GM18526 (cell line): ENCODE measurements around the gene RND1.

Experiments used
- POLR2A ChIP-seq: IDR thresholded peaks from 3 replicates; pipeline ENCODE4 v1.6.1; 2011; ENCODE audit not compliant: insufficient read length; ENCODE audit errors: extremely low read depth

RND1 gene

DNA sequence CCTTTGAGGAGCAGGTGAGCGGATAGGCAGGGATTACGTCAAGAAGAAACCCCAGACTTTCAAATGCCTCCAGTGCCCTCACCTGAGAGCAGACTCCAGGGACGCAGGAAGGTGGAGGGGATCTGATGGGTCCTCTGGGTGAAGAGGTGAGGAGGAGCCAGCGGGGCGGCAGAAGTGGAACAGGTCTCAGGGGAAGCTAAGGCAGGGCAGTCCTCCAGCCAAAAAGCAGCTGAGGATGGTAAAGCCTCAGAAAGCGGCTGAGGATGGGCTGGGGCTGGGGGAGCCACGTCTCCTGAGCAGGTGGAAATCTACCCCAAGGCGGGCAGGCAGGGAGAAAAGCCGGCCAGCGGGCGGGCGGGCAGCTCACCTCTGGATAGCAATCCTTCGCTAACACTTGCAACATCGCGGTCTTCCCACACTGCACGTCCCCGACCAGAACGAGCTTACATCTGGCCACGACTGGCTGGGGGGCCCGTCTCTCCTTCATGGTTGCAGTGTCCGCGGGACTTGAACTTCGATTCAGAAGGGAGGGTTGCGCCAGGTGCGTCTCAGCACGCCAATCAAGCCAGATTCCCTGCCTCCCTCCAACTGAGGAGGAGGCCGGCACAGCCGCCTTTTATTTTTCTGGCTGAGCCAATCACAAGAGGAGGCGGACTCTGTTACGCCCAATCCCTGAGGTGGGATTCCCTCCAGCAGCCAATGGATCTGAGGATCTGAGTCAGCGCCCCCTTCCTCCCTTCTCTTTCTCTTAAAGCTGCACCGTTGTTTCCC, at the start of gene RND1:
Gene RND1 (minus strand): TSS at position 590 of the 771 bp plus-strand sequence. CDS start 103 bp downstream, at position 487.
- peak; percentile 99 for TF ChIP-seq POLR2A

DNA sequence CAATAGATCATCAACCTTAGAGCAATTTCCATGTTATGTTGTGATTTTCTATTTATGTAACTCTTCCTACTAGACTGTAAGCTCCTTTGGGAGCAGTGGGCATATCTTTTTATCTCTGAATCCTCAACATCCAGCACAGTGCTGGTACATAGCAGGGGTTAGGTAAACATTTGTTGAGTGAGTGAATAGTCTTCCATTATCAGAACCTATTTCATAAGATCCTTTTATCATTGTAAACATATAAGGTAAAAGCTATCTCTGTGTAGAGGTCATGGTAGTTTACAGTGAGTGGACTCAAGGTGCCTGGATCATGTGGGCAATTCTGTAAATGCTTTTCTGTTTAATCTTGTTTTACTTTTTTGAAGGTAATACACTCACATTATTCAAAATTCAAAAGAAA, 44.5 kb upstream of the RND1 start:
- no peak for TF ChIP-seq POLR2A

DNA sequence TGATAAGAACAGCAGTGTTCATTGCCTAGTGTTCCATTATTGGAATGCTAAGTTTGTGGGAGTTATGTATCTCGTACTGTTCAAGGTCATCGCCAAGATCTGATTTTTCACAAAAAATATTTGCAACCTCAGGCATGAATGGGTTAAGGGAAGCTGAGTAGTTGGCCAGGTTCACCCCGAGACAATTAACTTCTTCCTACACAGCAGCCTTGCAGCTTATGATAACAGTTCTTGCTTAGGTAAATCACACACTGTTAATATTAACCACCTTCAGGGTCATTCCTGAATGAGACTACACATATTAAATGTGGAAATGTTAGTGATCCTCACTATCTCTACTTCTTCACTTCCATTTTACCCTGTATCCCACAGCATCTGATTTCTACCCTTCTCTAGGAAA, 41.6 kb upstream of the RND1 start:
- TF ChIP-seq POLR2A = no peak

DNA sequence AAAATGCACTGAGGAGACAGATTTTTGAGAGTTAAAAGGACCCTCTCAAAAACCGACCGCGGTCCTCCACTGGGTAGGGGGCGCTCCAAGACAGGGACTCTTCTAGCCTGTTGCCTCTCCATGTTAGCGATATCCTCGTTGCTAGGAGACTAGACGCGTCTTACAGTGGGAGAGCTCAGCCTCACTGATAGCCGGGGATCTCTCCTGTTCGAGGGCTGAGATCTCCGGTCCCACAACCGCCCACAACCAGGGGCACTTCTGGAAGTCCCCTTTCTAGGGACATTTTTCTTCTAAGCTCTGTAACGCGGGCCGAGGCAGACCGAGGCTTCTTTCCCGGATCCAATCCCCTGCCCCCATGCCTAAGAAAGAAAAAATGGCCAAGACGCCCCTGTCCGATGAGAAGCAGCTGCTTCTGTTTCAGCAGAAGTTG, 38.3 kb upstream of the RND1 start:
- no peak for TF ChIP-seq POLR2A

DNA sequence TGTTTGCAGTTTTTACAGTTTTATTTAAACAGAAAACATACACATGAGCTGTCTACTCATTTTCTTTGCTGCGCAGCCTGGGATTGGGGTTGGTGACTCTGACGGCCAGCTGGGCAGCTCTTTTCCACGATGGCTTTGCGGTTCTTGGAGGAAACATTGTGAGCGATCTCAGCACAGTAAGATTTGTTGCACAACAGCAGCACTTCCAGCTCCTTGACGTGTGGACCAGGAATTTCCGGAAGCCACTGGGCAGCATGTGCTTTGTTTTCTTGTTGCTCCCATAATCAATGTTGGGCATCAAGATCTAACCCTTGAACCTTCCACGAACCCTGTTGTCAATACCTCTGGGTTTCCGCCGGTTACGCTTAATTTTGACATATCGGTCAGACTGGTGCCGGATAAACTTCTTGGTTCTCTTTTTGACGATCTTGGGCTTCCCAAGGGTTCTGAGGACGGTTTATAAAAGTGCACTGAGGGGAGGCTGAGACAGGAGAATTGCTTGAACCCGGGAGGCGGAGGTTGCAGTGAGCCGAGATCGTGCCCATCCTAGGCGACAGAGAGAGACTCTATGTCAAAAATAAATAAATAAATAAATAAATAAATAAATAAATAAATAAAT, 37.8 kb upstream of the RND1 start:
- TF ChIP-seq POLR2A = no peak

DNA sequence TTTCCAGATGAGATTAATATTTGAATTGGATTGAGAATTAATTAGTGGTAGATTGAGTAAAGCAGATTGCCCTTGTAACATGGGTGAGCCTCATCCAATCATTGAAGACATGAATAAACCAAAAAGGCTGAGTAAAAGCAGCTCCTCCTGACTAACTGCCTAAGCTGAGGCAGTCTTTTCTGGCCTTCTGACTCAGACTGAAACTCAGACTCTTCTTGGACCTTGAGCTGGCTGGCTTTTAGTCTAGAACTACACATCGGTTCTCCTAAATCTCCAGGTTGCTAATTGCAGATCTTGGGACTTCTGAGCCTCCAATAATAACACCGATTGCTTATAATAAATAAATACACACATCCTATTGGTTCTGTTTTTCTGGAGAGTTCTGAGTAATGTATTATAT, 35.6 kb upstream of the RND1 start:
- no peak for TF ChIP-seq POLR2A

DNA sequence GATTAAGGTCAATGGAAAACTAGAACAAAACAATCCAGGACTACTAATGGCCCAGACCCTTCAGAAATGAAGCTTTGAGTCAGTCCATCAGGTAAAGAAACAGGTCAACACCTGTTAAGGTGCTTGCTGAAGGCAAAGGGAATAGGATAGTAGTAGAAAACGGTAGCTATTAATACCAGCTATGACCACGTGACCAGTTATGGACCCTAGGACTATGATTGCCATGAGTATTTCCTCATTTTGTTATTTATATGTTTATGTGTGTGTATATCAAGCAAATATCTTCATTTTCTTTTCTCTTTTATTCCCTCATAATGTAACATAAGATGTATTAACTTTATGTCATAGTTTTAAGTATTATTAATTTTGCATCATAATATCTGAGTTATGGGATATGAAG, 34.0 kb upstream of the RND1 start:
- no peak for TF ChIP-seq POLR2A

DNA sequence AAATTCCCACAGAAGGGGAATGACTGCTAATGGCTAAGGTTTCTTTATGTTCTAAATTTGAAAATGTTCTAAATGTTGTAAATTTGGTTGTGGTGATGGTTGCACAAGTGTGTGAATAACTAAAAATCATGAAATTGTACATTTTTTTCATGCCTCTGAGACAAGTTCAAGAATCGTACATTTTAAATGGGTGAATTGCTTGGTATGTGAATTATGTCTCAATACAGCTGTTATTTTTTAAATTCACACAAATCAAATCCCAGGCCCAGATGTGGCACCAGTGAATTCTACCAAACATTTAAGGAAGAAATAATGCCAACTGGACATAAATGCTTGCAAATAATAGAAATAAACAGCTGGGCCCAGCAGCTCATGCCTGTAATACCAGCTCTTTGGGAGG, 28.6 kb upstream of the RND1 start:
- TF ChIP-seq POLR2A = no peak

DNA sequence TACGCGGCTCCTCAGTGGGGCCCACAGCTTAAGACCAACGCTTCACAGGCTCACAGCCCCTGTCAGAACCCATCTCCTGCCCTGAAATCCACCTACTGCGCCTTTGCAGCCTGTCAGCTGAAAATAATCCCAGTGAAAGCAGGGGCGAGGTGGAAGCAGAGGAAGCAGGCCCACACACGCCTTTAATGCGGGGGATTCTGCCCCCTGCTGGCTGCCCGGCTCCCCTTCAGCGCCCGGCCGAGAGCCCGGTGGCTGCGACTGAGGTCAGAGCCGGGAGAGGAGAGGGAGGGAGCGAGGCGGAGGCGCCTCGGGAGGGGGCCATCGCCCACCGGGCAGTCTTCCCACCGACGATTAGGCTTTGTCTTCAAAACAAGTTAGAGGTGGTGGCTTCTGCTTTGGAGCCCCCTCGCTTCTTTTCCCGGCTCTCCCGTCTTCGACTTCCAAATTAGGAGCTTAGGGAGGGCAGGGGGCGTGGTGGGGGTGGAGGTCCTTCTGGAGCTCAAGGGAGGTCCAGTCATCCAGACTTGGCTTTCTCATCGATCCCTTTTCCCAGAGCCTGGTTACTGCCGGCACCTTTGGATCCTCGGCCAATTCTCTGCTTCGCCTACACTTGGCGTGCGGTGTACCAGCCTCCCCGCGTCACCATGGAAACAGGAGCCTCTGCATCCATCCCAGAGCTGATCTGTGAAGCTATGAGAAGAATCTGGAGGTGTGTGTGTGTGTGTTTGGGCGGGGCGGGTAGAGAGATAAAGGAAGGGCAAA, 25.2 kb upstream of the RND1 start:
- TF ChIP-seq POLR2A = no peak

DNA sequence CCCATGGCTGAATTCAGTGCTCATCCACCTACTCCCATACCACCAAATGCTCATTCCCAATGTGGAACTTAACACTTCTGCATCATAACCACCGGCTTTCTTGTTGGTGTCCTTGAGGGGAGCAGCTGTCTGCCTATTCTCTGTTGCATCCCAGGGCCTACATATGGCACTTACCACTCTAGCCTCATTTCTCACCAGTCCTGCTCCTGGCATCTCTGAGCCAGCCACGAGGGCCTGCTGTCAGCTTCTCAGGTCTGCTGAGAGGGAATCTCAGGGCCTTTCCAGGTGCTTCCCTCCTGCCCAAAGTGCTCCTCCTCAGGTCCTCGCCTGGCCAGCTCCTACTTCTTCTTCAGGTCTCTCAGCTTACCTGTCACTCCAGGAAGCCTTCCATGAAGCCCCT, 24.0 kb upstream of the RND1 start:
- TF ChIP-seq POLR2A = no peak

DNA sequence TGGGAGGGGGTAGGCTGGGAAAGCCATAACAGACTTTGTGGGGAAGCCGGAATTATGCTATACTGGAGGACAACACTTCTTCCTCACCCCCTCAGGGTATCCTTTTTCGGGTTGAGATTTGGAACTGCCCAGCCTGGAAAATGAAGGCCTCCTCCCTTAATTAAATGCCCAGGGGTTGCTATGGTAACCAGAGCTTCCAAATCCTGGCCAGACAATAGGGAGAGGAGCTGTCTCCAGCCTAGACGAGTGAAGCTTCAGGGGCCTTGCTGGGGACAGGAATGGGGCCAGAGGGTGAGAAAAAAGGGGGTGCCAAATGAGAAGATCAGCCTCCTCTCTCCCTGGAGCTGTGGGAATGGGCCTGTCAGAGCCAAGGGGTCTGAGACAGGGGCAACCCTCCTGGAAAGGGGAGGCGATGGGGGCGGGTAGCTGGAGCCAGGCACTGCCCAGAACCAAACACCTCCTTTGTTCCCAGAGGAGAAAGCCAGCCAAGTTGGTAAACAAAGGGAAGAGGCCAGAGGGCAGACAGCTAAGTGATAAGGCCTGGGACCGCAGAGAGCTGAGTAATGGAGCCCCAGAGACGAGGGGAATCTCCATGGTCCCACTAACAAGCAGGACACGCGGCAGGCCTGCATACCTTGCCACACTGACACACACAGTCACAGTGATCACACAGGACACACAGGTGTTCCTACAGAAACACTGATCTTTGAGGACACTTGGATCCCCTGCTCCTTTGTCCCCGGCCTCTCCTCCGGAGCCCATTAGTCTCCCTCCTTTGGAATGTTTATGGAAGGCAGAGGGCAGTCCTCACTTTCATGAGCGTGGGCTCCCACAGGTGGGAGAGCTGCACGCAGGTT, 17.9 kb upstream of the RND1 start:
- no peak for TF ChIP-seq POLR2A

DNA sequence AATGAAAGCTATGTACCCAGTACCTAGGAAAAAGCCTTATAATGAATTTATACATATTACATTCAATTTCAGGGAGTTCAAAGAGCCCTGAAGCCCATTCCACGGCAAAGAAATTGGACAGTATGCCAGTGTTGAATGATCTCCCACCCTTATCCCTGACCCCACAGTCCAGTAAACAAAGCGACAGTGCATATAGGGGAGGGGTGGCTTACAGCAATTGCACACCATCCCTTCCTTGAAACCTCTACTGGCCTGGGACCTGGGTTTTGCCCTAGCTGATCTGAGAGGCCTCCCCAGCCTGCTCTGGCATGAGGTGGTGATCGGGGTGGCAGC, 17.3 kb upstream of the RND1 start:
- TF ChIP-seq POLR2A = no peak

DNA sequence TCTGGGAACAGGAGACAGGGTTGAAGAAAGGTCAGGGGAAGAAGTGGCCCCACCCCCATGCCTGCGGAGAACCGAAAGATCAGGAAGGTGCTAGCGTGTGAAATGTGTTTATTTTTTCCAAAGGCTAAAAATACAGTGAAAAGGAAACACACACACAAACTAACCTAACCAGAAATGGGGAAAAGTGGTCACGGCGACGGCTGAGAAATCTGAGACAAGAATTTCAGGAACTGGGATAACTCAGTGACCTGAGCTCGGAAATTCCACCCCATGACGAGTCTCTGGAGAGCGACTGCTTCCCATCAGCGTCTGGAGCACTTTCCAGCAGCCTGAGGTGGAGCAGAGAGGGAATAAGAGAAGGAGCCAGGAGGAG, 16.6 kb upstream of the RND1 start:
- TF ChIP-seq POLR2A = no peak

DNA sequence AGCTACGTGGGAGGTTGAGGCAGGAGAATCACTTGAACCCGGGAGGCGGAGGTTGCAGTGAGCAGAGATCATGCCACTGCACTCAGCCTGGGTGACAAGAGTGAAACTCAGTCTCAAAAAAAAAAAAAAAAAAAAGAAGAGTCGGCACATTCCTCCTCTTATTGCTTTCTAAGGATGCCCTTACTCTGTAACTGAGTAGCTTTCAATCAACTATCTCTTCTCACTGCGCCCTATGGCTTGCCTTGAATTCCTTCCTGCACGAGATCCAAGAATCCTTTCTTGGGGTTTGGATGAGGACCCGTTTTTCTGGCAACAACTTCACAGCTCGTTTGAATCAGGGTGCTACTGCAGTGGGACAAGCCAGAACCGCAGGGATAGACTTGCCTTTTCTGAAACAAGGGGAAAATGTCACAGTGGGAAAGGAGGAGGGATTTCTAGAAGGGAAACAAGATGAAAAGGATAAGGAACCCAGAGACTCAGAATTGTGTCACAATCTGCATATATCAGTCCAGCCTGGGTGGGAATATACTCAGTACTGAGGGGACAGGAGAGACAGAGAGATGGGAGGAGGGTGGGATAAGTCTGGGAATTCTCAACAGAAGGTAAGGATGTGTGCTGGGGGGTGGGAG, 16.1 kb upstream of the RND1 start:
- no peak for TF ChIP-seq POLR2A

DNA sequence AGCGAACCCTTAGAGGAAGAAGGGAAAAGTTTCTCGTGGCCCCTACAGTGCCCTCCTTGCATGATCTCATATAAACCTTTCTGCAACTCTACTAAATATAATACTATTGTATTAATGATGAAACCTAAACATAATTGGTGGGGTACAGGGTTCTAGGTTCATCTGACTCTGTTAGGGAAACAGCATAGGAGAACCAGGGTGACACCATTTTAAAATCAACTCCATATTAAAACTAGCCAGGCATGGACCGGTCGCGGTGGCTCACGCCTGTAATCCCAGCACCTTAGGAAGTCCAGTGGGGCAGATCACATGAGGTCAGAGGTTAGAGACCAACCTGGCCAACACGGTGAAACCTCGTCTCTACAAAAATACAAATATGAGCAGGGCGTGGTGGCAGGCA, 15.0 kb upstream of the RND1 start:
- TF ChIP-seq POLR2A = no peak
